Hippocampal formation (tissue), 2 donors: Measurements from ENCODE around the gene MDH1.

Experiments used
- DNase-seq, 2 donors: peaks; one replicate each; lab custom pipeline; 2025; lab: John Stamatoyannopoulos, UW

The MDH1 gene

DNA sequence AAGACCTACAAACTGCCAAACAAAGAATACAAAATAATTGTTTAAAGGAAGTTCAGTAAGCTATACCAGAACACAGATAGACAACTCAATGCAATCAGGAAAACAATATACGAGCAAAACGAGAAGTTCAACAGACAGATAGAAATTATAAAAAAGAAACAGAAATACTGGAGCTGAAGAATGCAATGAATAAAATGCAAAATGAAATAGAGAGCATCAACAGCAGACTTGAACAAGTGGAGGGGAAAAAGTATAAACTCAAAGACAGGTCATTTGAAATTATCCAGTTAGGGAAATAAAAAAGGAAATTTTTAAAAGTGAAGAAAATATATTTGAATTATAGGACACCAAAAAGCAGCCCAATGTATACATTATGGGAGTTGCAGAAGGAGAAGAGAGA, 43.6 kb downstream of the MDH1 start:
- no peak for DNase-seq

DNA sequence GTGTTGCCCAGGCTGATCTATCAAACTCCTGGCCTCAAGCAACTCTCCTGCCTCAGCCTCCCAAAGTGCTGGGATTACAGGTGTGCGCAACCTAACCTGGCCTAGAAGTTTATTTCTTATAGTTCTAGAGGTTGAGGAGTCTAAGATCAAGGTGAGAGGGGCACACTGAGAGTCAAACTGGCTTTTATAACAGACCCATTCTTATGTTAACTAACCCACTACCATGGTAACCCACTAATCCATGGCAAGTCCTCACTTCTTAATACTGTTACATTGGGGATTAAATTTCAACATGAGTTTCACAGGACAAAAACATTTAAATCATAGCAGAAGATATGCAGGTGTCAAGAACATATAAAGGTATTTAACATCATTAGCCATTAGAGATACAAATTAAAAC, 50.6 kb downstream of the MDH1 start:
- no peak for DNase-seq

DNA sequence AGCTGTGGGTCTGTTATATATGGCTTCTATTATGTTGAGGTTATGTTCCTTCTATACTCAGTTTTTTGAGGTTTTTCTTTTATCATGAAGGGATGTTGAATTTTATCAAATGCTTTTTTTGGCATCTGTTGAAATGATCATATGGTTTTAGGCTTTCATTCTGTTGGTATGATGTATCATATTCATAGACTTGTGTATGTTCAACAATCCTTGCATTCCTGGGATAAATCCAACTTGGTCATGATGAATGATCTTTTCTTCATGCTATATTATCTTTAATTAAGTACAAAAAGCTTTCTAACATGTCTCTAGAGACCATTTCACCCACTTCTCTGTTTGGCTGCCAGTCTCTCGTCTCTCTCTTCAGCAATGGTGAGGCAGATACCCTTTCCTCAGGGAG, 54.2 kb downstream of the MDH1 start:
- DNase-seq, result no peak

DNA sequence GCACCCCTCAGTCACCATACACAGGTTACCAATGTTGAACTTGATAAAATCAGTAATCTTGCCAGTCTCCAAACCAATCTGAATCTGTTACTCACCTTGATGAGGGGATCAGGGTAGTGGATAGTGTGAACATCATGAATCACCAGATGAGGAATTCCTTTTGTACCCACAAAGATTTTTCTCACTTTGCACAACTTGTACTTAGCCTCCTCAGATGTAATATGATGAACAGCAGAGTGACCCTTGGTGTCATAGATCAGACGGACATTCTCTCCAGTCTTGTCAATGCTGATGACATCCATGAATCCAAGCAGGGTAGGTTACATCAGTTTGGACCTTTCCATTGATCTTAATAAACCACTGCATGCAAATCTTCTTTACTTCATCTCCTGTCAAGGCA, 54.7 kb downstream of the MDH1 start:
- no peak for DNase-seq

DNA sequence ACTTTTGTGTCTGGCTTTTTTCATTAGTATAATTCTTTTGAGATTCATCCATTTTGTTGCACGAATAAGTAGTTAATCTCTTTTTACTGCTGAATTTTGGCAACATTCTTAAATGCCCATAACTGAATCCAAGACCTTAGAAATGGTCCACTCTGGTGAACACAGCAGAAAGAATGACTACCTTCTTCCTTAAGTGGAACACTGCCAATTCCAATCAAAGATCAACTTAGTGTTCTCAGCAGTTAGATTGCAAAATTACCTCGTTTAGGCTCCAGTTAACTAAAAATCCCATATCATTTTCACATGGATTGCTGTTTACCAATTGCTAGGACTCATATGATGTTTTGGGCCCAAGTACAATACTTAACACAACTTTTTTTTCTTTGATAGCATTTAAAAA, 59.9 kb downstream of the MDH1 start:
- no peak for DNase-seq

DNA sequence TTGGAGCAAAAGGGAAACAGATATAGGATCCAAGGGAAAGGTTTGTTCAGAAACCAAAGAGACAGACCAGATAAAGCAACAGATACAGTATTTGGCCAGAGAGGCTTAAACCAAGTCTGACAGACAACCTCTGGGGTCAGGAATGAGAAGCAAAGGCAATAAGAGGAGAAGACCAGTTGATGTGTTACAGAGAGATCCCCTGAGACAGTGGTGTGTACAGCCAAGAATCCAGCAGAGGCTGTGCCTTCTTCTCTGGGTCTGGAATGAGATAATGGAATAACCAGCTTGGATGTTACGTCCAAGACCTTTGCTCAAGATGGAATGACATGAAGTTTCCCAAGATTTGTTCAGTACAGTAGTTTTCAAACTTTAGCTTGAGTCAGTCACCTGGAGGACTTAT, 61.1 kb downstream of the MDH1 start:
- DNase-seq, result no peak

DNA sequence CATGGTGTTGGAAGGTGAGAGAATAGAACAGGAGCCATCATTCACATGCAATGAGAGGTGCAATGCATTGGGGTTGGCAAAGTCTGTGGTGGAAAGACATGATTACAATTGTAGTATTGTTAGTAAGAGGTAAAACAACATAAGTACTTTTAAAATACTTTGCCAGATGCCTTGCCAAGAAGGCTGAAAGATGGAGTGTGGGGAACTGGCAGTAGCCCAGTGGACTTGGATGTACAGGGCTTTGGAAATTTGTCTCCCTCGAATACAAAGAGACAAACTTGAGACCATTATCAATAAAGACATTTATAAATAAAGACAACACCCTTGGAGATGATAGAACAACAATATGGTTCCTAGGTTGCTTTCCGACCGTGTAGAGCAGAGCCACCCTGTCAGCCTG, 62.0 kb downstream of the MDH1 start:
- no peak for DNase-seq

DNA sequence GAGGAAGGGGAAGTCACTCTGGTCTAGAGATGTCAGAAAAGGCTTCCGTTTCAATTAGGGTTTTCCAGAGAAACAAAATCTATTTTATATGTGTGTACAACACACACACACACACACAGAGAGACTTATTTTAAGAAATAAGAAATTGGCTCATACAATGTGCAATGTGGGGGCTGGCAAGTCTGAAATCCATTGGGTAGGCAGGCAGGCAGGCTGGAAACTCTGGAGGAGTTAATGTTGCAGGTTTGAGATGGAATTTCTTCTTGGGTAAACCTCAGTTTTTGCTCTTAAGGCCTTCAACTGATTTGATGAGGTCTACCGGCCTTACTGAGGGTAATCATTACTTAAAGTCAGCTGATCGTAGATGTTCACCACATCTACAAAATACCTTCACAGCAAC, 62.6 kb downstream of the MDH1 start:
- DNase-seq, result no peak

DNA sequence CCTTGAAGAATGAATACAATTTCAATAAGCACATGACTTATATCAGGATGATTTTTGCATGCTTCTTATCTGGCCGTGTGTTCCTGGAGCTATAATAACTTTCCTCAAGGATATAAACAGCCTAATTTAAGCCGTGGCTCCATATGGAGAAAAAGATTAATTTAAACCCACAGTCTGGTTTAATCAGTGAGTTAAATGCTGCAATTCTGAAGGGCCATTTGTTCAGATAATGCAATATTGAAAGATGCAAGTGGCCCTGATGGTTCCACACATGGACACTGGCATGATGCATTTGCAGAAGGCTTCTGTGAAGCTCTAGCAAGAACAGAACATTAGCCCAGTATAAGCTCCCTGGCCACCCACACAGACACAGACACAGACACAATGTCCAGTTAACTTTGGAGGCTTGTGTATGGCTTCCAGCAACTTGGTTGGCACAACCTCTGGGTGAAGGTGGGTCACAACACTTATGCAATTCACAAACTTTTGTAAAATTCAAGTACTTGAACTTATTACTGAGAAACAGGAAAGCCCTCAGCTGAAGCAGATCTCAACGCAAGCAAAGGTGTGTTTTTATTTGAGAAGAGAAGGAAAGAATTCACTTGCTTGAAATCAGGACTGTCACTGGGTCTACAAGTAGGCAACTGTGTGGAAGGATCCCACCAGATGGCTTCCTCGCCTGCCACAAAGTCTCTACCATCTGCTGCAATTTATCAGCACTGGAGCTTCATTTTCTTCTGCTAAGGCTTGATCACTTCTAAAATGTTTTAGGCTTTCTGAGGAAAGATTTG, 63.3 kb downstream of the MDH1 start:
- DNase-seq, result peak in 1 of 2 donors; percentile 25

DNA sequence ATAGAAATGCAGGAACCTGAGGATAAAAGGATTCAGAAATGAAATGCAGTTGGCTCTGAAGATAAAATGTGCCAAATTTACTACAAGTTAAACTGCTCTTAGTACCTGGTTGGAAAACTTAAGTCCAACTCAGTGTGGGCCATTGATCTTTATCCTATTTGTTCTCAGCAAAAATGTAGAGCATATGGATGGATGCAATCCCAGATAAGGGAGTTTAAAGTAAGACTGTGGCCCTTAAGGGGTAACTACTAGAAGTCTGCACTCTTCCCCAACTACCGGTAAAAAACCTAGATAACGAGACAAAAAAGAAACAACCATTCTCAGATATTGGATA, 63.9 kb downstream of the MDH1 start:
- DNase-seq, result no peak

DNA sequence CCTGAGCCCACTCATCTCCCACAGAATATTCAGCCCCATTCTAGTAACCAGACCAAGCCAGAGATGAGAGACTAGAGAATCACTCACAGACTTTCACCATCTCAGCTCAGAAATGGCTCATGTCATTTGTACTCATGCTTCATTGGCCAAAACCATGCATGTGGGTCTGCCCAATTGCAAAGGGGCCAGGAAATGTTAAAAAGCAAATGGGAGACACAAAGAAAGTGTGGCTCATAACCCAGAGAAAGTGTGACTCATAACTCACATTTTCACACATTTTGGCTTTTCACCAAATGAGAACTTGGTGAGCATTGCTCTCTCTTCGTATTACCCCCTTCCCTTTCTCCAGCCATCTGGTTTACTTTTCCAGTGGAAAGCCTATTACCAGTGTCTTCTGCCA, 66.2 kb downstream of the MDH1 start:
- no peak for DNase-seq
